ENCODE results near the gene STK36.

STK36 gene

DNA sequence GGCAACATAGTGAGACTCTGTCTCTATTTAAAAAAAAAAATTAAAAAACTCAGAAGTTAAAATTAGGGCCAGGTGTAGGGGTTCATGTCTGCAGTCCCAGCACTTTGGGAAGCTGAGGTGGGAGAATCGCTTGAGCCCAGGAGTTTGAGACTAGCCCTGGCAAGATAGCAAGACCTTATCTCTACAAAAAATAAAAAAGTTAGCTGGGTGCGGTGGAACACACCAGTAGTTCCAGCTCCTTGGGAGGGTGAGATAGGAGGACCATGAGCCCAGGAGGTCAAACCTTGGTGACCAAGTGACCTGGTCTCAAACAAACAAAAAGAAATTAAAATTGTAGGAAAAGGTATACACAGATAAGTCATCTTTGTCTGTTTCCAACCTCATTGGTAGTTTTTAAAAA, 50.0 kb downstream of the STK36 start:
- DNase-seq = no peak

DNA sequence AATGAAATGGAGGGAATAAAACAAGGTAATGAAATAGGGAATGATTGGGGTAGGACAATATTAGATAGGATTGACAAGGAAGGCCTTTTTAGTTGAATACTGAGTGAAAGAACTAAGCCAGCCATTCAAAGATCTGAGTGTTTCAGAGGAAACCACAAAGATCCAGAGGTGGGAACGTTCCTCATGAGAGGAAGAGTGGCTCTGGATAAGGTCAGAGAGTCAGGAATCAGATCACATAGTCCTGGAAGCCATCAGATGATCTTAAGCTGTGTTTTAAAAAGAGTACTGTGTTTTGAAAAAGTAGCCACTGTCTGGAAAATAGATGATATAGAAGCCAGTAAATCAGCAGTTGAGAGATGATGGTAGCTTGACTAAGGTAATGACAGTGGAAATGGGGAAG, 50.5 kb downstream of the STK36 start:
- no peak for DNase-seq

DNA sequence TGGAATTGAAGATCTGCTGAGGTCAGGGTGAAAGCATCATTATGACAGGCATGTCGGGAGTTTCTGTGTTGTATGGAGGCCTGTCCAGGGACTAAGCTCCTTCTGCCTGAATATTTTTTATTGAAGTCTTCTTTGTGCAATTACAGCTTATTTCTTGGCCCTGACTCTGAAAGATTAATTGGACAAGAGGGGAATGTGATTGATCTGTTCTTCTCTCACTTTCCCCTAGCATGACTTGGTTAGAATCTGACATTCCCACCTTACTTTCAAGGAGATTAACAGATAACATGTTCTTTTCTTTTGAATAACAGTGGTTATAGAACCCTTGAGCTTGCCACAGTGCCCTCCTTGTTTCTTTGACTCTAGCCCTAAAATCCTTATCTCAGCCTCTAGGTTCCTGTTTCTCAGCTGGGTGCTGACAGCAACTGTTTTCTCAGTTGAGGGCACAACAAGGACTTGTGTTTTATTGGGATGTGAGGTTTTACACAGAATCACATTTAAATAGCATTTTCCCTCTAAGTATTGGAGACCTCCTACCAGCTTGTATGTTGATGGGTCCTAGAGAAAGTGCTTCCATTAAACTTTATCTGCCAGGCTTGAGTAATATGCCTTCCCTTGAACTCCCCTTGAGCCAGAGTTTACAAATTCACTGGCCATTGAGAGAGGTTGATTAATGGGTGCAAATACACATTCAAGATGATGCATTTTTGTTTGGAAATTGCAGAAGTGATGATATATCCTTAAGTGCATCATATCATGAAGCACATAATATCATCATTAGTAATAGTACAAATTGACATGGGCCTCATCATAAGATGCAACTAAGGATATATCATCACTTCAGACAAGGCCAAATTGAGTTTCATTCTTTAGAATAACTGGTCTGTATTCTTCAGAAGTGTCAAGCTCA, 51.2 kb downstream of the STK36 start:
- no peak for DNase-seq

DNA sequence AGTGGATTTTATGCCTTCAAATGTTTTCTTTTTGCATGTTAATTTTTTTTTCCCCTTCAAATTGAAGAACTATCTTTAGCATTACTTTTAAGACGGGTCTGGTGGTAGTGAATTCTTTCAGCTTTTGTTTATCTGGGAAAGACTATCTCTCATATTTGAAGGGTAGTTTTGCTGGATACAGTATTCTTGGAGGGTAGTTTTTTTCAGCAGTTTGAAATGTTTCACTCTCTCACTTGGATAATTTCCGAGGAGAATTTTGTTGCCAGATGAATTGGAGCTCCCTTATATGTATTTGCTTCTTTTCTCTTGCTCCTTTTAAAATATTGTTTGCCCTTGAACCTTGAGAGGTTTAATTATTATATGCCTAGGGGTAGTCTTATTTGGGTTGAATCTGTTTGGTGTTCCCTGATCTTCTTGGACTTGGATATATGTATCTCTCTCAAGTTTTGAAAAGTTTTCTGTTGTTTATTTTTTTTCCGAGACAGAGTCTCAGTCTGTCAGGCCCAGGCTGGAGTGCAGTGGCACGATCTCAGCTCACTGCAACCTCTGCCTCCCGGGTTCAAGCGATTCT, 54.2 kb downstream of the STK36 start:
- no peak for DNase-seq

DNA sequence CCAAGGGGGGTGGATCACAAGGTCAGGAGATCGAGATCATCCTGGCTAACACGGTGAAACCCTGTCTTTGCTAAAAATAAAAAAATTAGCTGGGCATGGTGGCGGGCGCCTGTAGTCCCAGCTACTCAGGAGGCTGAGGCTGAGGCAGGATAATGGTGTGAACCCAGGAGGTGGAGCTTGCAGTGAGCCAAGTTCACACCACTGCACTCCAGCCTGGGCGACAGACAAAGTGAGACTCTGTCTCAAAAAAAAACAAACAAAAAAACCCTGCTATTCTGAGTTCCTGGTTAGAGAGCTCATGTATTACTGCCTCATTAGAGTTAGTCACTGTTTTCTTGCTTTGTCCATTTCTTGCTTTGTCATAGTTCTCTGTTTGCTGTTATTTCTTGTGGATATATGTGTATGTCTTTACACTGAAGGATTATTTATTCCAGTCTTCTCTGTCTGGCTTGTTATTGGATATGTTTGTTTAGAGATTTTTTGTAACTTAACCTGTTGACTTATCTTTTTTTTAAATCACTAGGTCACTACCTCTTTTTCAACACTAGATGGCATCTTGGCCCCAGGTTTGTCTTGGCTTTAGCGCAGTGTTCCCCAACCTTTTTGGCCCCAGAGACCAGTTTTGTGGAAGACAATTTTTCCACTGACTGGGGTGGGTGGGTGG, 55.7 kb downstream of the STK36 start:
- DNase-seq = peak; percentile 44

DNA sequence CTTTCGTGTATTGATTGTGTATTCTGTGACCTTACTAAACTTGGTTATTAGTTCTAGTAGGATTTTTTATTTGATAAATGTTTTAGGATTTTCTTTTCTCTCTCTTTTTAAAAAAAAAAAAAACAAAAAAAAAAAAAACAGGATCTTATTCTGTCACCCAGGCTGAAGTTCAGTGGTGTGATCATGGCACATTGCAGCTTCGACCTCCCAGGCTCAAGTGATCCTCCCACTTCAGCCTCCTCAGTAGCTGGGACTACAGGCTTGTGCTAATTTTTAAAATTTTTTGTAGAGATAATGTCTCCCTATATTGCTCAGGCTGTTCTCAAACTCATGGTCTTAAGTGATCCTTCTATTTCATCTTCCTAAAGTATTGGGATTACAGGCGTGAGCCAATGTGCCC, 57.8 kb downstream of the STK36 start:
- no peak for DNase-seq

DNA sequence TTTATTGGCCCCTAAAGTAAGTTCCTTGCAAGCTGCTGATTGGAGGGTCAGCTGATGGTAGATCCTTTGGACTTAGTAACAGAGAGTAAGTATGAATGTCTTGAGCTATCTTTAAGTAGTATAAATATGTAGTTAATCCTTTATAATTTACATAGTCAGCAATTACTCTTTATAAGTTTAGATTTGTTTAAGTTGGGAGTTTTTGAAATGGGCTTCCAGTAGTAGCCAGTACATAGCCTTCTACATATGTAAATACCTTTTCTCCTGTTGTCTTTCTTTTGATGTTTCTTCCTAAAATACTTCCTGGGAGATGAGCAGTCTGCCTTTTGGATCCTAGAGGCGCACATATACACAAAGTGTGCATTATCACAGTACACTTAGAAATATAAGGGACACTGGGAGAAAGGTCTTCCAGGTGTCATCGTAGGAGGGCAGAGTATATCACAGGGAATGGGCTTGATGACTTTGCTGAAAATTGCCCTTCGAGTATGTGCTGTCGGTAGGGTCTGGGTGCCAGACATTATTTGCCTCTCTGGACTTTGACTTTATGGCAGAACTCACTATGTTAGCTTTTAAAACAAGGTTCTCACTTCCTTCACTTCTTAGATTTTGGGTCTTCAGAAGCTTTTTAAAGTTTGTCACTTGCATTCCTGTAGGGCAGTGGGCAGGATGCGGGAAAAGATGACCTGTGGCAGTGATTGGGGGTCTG, 60.3 kb downstream of the STK36 start:
- no peak for DNase-seq

DNA sequence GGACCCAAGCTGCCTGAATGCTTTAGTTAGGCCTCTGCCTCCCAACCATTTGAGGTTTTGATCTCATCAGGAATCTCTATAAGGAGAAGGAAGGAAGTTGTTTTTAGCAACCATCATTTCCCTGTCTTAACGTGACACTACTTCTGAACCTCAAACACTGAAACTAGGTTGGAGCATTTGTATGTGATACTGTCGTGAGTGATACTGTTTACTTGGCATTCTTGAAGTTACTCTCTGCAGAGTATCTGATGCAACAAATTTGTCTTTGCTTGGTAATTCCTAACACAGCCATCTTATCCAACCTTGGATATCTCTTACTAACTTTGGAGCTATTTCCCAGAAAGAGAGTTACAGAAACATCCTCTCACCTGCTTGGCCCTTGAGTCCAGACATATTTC, 60.9 kb downstream of the STK36 start:
- DNase-seq = no peak

DNA sequence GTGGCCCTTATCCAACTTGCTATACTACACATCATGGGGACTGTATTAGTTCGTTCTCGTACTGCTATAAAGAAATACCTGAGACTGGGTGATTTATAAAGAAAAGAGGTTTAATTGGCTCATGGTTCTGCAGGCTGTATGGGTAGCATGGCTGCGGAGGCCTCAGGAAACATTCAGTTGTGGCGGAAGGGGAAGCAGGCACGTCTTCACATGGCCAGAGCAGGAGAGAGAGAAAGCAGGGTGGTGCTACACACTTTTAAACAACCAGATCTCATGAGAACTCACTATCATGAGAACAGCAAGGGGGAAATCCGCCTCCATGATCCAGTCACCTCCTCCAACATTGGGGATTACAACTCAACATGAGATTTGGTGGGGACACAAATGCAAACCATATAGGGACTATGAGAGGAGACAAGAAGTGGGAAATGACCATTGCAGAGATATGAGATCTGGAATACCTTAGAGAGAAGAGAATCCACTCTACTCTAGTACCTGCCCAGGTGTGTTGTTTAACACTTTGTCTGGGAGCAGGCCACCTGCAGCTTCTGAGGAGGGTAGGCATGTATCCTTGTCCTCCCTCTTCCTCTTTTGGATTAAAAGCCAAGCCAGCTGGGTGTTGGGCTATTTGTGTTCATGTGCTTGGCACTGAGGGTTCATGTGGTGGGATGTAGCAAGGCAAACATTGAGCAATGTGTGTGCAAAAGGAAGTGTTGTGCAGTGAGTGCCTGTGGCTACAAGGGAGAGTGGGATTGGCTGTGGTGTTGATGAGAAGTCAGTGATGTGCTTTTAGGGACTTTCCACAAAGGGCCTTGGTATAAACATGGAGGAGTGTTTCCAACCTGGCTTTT, 61.5 kb downstream of the STK36 start:
- no peak for DNase-seq

DNA sequence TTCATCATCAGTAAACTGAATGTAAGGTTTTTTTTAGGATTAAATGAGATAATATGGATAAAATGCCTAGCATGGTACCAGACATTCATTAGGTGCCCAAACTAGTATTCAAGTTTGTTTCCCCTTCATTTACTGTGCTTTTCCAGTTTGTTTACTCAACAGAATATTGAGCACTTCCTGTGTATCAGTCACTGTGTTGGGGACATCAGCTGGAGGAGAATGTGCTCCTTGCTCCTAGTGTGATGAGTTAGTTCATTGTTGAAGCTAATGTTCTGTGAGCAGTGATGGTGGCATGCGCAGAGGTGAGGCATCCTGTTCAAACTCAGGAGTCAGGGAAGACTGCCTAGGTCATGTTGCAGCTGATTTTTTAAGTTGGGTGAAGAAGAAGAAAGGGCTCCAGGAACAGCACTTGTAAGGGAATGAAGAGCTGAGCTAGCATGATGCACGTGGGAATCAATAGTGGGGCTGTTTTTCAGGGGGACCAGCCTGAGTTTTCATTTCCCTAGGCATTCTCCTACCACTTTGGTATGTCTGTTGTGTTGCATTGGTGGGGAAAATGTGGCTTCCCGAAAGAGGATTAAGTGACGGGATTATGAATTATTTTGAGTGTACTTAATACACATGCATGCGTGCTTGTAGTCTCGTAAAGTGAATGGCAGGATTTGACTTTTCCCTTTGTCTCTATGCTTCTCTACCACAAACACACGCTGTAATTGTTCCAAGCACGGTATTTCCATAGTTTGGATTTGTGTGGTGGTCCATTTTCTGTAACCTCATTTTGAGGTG, 62.5 kb downstream of the STK36 start:
- no peak for DNase-seq

DNA sequence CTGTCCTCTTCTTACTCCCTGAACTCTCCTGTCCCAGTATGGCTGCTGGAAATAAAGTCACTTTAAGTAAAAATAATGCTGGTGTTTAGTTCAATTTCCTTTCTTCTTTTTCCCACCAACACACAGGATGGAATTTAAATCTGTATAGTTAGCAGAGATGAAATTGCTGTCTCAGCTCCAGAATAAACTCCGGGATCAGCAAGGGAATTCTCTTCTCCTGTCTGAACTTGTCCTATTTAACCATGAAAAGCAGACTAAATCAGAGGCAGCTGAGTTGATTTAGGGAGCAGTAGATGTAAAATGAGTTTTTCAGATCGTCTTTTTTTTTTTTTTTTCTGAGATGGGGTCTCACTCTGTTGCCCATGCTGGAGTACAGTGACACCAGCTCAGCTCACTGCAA, 64.6 kb downstream of the STK36 start:
- no peak for DNase-seq

DNA sequence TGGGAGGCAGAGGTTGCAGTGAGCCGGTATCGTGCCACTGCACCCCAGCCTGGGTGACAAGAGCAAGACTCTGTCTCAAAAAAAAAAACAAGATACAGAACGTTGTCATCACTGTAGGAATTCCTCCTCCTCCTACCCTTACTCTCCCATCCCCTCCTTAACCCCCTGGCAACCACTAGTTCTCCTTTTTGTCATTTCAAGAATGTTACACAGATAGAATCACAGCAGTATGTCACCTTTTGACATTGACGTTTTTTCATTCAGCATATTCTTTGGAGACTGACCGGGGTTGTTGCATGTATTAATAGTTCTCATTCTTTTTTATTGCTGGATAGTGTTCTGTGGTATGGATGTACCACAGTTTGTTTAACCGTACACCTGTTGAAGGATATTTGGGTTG, 71.2 kb downstream of the STK36 start:
- no peak for DNase-seq

DNA sequence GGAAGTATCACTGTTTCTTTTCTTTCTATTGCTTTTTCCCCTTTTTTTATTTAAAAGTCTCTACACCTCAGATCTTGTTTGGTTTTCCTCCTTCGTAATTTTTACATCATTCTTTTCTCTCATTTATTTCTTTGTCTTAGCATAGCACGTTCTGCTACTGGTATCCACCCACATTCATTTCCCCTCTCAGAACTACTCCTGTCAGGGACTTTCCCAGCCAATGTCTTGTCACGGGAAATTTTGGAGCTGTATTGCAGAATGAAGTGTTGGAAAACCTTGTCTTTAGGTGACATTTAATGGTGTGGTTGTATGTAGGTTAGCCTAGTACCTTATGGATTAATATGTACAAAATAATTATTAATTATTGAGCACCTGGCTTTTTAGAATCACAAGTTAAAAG, 72.7 kb downstream of the STK36 start:
- no peak for DNase-seq

DNA sequence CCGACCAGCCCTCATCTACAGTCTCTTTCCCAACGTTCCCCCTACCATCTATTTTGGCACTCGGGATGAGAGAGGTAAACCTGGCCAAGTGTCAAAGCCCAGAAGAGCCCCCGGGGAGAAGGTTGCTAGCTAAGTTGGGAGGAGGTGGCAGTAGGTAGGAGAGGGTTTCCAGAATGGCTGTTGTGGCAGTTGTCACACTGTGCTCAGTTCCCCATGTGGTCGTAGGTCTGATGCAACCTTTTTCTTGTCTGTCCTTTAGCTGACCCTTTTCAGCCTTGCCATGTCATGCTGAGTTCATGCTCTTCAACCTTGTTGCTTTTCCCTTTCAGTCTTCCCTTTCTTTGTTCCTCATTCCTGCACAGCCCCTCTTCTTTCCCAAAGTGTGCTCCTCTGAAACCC, 73.3 kb downstream of the STK36 start:
- no peak for DNase-seq

DNA sequence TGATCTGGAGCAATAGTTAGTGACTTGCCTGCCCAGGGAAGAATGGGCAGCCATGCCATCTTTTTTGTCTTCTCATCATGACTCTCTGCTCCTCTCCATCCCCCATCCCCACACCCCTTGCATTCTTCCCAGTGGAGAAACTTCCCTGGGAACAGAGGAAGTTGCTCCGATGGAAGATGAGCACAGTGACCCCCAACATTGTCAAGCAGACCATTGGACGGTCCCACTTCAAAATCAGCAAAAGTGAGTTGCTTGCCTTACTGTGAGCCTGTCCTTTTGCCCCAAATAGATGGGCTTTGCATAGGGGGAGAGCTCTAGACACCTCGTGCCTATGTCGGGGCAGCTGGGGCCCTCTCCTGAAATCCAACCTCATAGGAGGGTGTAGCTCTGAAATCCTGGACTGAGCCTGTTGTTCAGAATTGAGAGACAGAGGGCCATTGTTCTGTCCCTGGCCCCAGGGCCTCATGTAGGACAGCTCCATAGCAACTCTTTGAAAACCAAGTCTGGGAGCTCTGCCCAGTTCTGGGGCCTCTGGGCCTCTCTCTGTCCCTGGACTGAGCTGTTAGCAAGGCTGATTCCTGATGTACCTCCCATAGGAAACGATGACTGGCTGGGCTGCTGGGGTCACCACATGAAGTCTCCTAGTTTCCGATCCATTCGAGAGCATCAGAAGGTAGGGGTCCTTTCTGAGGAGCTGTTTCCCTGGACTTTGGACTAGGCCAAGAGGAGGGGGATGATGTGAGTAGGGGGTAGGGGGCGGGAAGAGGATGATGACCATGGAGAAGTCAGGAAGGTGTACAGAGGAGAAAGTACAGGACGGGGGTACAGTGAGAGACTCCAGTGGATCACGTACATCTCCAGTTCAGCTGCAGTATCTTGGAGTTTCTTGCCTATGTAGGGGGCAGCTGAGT, 73.9 kb downstream of the STK36 start:
- DNase-seq = no peak

DNA sequence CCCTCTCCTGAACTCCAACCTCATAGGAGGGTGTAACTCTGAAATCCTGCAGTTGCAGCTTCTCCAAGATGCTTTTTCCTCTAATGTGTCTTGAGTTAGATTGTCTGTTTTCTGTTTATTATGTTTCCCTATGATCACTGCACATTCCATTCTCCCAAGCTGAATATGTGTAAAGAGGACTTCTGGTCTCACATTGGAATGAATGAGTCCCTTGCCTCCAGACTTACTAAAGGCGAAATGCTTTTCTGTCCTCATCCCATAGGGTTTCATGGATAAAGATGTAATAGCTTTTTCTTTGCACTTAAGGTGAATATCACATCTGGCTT, 74.5 kb downstream of the STK36 start:
- no peak for DNase-seq

DNA sequence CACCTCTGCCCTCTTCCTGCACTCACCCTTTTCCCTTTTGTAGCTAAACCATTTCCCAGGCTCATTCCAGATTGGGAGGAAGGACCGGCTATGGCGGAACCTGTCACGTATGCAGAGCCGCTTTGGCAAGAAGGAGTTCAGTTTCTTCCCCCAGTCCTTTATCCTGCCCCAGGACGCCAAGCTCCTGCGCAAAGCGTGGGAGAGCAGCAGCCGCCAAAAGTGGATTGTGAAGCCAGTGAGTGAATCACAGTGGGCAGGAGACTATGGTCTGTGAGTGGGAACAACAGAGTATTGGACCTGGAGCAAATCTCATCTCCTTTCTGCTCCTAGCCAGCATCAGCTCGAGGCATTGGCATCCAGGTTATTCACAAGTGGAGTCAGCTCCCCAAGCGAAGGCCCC, 75.1 kb downstream of the STK36 start:
- DNase-seq = no peak

DNA sequence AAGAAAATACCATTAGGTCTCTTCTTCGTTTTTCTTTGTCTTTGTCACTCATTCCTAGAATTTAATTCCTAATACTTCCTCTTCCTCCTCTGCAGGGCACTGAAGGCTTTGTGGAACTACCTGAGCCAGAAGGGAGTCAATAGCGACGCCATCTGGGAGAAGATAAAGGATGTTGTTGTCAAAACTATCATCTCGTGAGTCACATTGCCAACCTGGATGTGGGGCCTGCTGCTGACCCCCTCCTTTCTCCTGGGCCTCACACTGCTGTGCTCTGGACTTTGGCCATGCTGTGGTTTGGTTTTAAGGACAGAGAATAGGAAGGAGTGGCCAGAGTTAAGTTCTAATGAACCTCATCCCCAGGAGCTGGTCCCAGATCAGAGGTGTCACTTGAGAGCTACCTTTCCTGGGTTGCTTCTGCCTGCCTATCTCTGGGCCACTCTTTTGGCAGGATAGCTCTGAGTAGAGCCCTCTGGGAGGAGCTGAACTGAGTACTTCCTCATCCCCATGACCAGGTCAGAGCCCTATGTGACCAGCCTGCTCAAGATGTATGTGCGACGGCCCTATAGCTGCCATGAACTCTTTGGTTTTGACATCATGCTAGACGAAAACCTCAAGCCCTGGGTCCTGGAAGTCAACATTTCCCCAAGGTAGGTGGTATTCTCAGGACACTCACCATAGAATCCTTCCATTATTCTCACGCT, 77.0 kb downstream of the STK36 start:
- DNase-seq = no peak

Data from NCI-H2171 treated with DMSO at 0.1 percent for 48 hours (cell line).